ENCODE results near the gene SPTBN1. TPM values are rescaled to one million over a fixed set of nuclear protein-coding genes. Genes with fewer than 3 reads are reported as not detected.

The SPTBN1 gene
- total and polyA plus RNA-seq, 2 experiments from 2014 or later, result 57.7 to 187 TPM

GRCh38 chr2:54558188-54559005, 102.3 kb downstream of the SPTBN1 start:
- in situ Hi-C loops (cut with MboI), result no loop called here
- Histone ChIP-seq H3K36me3 (ENCODE audit: low read depth) (no peaks in the 10 kb centered on the region), H2AFZ (no peak overlapping the region), H3K27me3 (replicated peaks; ENCODE audit: insufficient read depth) (no peaks in the 10 kb centered on the region), H3K9me2 (ENCODE audit: insufficient read depth) (no peaks in the 10 kb centered on the region), H3K4me1 (ENCODE audit: insufficient read depth) (peaks cover 60% of the 10 kb centered on the region), H4K20me1 (ENCODE audit: insufficient read depth) (no peaks in the 10 kb centered on the region), H3K79me2 (ENCODE audit: insufficient read depth) (peaks cover 53% of the 10 kb centered on the region), H3K4me3 (peak overlapping the region; percentile 68), H3F3A (ENCODE audit: insufficient read depth) (peaks cover 69% of the 10 kb centered on the region), H3K4me2 (ENCODE audit: unreplicated experiment) (peak overlapping the region; percentile 76), H3K9ac (peak overlapping the region; percentile 83; the same call in 1 of the 2 replicates), H3K27ac (no peak overlapping the region), H3K9me3 (ENCODE audit: low read depth) (no peaks in the 10 kb centered on the region)
- WGBS, 2 experiments (ENCODE audit: low coverage in 1 of 2, low lambda C conversion rate in 2 of 2, missing lambda C conversion rate in 2 of 2), result 37 to 39% methylated on average over 55 of the region's 59 CpGs
- TF ChIP-seq EZH2phosphoT487 (IDR thresholded peaks at IDR 0.05; ENCODE audit: insufficient read depth, low read depth) (no peak), EZH2 (IDR thresholded peaks at IDR 0.05; ENCODE audit: insufficient read depth, poor library complexity, severe bottlenecking) (no peak)
- peak; percentile 65 for DNase-seq

DNA sequence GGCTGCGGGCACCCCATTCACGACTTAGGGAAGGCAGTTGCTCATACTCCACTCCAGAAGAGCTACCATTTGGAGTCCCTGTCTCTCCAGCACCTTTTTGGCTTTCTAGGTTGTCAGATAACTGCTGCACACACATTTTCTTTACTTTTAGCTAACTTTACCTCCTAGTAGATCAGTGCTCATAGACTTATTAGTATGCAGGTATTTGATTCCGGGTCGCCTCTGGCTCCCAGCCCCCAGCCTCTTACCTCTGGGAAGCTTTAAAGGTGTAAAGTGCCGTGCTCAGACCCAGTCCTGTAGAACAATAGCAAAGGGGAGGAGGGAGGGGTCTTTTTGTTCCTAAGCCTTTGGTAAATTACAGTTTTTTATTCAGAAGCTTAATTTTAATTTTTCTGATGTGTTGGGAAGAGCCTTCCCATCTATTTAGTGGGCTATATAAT, 102.9 kb downstream of the SPTBN1 start:
- peaks cover 60% of the 10 kb centered on the region for H3K4me1 ChIP-seq (ENCODE audit: insufficient read depth)
- peak overlapping the region; percentile 90 for H3K27ac ChIP-seq
- H3K79me2 ChIP-seq (ENCODE audit: insufficient read depth), result peaks cover 52% of the 10 kb centered on the region
- H3F3A ChIP-seq (ENCODE audit: insufficient read depth), result peaks cover 63% of the 10 kb centered on the region
- WGBS, 2 experiments (ENCODE audit: low coverage in 1 of 2, low lambda C conversion rate in 2 of 2, missing lambda C conversion rate in 2 of 2), result 46 to 56% methylated on average over 5 of the region's 5 CpGs
- no peaks in the 10 kb centered on the region for H3K27me3 ChIP-seq (replicated peaks; ENCODE audit: insufficient read depth)
- H4K20me1 ChIP-seq (ENCODE audit: insufficient read depth), result no peaks in the 10 kb centered on the region
- peak overlapping the region; percentile 83 for H3K9ac ChIP-seq
- no peaks in the 10 kb centered on the region for H3K9me3 ChIP-seq (ENCODE audit: low read depth)
- peak overlapping the region; percentile 76 for H3K4me2 ChIP-seq (ENCODE audit: unreplicated experiment)
- H2AFZ ChIP-seq, result no peak overlapping the region
- in situ Hi-C loops (cut with MboI), result no loop called here
- TF ChIP-seq EZH2phosphoT487 (IDR thresholded peaks at IDR 0.05; ENCODE audit: insufficient read depth, low read depth) (no peak), EZH2 (IDR thresholded peaks at IDR 0.05; ENCODE audit: insufficient read depth, poor library complexity, severe bottlenecking) (no peak)
- no peaks in the 10 kb centered on the region for H3K9me2 ChIP-seq (ENCODE audit: insufficient read depth)
- DNase-seq, result no peak
- H3K36me3 ChIP-seq (ENCODE audit: low read depth), result no peaks in the 10 kb centered on the region
- H3K4me3 ChIP-seq, result peak overlapping the region; percentile 68

DNA sequence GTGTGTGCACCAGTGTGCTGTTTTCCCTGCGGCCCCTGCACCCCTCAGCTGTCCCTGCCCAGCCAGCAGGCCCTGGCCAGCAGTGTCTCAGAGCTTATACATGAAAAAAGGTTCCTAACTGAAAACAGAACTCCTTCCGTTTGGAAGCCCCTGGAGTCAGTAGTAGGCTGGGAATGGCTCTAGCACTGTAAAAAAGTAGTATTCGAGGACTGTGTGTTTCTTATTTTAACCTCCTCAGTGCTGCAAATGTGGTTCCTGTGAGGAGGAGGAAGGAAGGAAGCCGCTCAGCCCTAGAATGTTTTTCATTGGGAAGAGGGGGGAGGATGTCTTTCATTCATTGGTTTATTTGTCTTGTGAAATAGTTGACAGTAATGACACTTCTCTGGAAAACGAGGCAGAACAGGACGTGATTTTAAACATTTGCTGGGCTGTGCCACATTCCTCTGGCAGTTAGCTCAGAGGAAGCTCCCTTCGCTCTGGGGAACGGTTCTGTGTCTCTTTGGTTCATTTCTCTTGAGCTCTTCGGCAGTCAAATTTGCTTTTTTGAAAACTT, 103.5 kb downstream of the SPTBN1 start:
- Histone ChIP-seq H2AFZ (peak overlapping the region; percentile 38), H3K4me2 (ENCODE audit: unreplicated experiment) (peak overlapping the region; percentile 76), H3F3A (ENCODE audit: insufficient read depth) (peaks cover 59% of the 10 kb centered on the region), H3K9me2 (ENCODE audit: insufficient read depth) (no peaks in the 10 kb centered on the region), H4K20me1 (ENCODE audit: insufficient read depth) (no peaks in the 10 kb centered on the region), H3K27ac (peak overlapping the region; percentile 90), H3K79me2 (ENCODE audit: insufficient read depth) (peaks cover 54% of the 10 kb centered on the region), H3K4me3 (peak overlapping the region; percentile 68), H3K9me3 (ENCODE audit: low read depth) (no peaks in the 10 kb centered on the region), H3K36me3 (ENCODE audit: low read depth) (no peaks in the 10 kb centered on the region), H3K27me3 (replicated peaks; ENCODE audit: insufficient read depth) (no peaks in the 10 kb centered on the region), H3K9ac (peak overlapping the region; percentile 83), H3K4me1 (ENCODE audit: insufficient read depth) (peaks cover 60% of the 10 kb centered on the region)
- WGBS, 2 experiments (ENCODE audit: low coverage in 1 of 2, low lambda C conversion rate in 2 of 2, missing lambda C conversion rate in 2 of 2), result 2 to 4% methylated on average over 9 of the region's 9 CpGs
- TF ChIP-seq EZH2phosphoT487 (IDR thresholded peaks at IDR 0.05; ENCODE audit: insufficient read depth, low read depth), result no peak
- TF ChIP-seq EZH2 (IDR thresholded peaks at IDR 0.05; ENCODE audit: insufficient read depth, poor library complexity, severe bottlenecking), result no peak
- peak; percentile 86 for DNase-seq
- in situ Hi-C loops (cut with MboI), result no loop called here

GRCh38 chr2:54560146-54560881, 104.2 kb downstream of the SPTBN1 start:
- TF ChIP-seq EZH2 (IDR thresholded peaks at IDR 0.05; ENCODE audit: insufficient read depth, poor library complexity, severe bottlenecking) (no peak), EZH2phosphoT487 (IDR thresholded peaks at IDR 0.05; ENCODE audit: insufficient read depth, low read depth) (0 out of 2 replicates have a peak, but pooled peaks have one; percentile 35)
- peak; percentile 84 for DNase-seq
- Histone ChIP-seq H3K9me3 (ENCODE audit: low read depth) (no peaks in the 10 kb centered on the region), H3K4me1 (ENCODE audit: insufficient read depth) (peaks cover 54% of the 10 kb centered on the region), H3K4me2 (ENCODE audit: unreplicated experiment) (peak overlapping the region; percentile 76), H3K36me3 (ENCODE audit: low read depth) (no peaks in the 10 kb centered on the region), H3K27ac (peak overlapping the region; percentile 90), H3K9me2 (ENCODE audit: insufficient read depth) (no peaks in the 10 kb centered on the region), H3K4me3 (peak overlapping the region; percentile 68), H3K79me2 (ENCODE audit: insufficient read depth) (peaks cover 55% of the 10 kb centered on the region), H3K27me3 (replicated peaks; ENCODE audit: insufficient read depth) (no peaks in the 10 kb centered on the region), H3F3A (ENCODE audit: insufficient read depth) (peaks cover 53% of the 10 kb centered on the region), H3K9ac (peak overlapping the region; percentile 83), H4K20me1 (ENCODE audit: insufficient read depth) (no peaks in the 10 kb centered on the region), H2AFZ (peak overlapping the region; percentile 38)
- WGBS, 2 experiments (ENCODE audit: low coverage in 1 of 2, low lambda C conversion rate in 2 of 2, missing lambda C conversion rate in 2 of 2), result 1 to 2% methylated on average over 19 of the region's 19 CpGs
- in situ Hi-C loops (cut with MboI), result no loop called here

Measured in GM23248 (cell line).